Limb (tissue), 2 donors: ENCODE measurements around the gene RSPO4.
"Not testable (repeated sequence)": the region's sequence is repeated elsewhere in the genome, so short reads cannot be mapped to it uniquely, and the experiment has no call there.

Experiments used
- DNase-seq, 2 donors: peaks; one replicate each; pipeline ENCODE4 v3.0.0-alpha.2; 2016; ENCODE audit errors: extremely low spot score in 2 of 2

The RSPO4 gene

DNA sequence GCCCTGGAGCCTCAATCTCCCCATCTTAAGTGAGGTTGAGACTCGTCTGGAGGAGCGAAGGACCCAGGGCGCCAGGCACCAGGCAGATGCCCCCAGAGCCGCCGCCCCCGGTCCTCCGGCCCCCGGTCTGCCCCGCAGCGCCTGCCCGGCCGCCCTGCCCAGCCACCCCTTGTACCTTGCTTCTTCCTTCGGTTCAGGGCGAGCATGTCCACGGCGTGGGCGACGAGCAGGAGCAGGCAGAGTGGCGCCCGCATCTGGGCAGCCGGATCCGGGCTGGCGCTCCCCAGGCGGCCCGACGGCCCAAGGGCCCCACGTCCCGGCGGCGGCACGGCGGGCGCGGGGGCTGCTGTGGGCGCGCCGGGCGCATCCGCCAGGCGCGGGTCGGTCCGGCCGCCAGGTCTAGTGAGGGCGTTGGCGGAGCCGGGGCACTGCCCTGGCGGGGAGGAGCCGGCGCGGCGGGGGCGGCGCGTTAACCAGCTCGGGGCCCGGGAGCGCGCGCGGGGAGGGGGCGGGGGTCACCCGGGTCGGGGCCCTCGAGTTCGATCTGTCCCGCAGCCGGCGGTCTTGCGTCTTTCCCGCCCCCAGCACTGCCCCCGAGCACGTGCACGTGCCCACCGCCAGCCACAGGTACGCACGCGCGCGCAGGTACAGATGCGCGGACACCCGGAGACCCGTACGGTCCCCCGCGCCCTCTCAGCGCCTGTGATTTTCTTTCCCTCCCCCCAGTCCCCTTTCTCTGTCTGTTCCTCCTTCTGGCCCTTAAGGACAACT lies at the start of gene RSPO4:
TSS of gene RSPO4 (minus strand) at position 401 of the 771 bp plus-strand sequence. CDS start at position 254, 147 bp downstream.
- DNase-seq, result peak in 1 of 2 donors; percentile 42

DNA sequence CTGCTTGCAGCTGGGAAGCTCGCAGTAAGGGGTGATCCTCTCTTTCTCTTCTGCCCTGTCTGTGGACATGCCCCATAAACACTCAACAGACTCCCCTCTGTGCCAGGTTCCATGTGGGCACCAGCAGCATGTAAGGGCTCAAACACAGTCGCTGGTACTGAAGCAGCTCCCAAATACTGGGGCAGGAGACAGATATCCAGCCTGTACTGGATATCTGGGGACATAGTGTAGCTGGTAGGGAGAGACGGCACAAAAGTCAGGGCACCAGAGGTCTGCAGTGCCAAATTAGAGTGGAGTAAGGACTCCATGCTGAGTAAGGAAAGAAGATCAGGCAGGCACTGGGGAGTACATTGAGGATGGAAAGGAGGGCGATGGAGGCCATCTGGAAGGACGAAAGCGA lies 48.3 kb upstream of the RSPO4 start:
- no peak for DNase-seq

- no peak for DNase-seq
These were observed 43.8 kb upstream of the RSPO4 start for GRCh38 chr20:1045860-1046418.

- DNase-seq, result no peak
These were observed 39.8 kb upstream of the RSPO4 start for GRCh38 chr20:1041845-1042390.

DNA sequence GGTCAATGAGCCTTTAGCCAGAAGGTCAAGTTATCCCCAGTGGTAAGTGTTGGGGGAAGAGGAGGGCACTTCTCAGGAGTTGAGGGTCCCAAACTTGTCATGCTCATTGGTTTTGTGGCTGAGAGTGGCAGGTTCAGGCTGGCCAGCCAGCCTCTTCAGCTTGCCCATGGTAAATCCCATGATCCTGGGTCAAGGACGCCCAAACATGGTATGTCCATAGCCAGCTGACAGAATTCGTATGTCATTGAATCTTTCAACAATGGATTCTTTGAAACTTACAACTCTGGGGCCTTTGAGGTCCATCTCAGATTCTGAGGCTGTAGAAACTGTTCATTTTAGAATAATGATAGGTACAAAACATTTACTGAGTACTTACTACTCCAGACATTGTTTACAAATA lies 36.1 kb upstream of the RSPO4 start:
- no peak for DNase-seq

DNA sequence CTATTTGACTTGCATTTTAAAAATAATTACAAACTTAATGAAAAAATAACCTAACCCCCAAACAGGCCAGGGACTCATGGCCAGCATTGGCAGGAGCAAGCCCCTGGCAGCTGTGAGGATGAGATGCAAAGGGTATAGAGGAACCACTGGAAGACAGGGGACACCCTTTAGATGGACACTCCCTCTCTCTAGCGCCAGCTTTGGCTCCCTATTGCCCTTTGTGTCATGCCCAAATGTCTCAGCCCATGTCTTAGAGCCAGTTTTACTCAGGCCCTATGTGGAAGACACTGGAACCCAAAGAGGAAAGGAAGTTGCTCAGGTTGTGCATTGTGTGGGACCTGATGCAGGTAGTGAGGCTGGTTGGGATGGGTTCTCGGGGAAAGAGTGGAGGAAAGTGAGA lies 34.9 kb upstream of the RSPO4 start:
- DNase-seq, result no peak

GRCh38 chr20:1035466-1035865 lies 33.4 kb upstream of the RSPO4 start:
- no peak for DNase-seq

DNA sequence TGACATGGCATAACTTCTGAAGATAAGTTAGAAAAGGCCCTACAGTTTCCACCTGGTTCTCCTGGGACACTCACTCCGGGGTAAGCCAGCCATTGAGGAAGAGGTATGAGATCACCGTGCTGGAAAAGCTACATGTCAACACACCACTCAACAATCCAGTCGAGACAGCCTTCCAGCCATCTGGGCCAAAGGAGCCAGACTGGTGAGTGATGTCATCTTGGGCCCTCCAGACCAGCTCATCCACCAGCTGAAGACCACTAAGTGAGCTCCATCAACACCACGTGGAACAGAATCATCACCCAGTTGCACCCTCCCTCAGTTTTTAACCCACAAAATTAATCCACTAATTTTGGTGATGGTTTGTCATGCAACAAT lies 32.3 kb upstream of the RSPO4 start:
- no peak for DNase-seq

DNA sequence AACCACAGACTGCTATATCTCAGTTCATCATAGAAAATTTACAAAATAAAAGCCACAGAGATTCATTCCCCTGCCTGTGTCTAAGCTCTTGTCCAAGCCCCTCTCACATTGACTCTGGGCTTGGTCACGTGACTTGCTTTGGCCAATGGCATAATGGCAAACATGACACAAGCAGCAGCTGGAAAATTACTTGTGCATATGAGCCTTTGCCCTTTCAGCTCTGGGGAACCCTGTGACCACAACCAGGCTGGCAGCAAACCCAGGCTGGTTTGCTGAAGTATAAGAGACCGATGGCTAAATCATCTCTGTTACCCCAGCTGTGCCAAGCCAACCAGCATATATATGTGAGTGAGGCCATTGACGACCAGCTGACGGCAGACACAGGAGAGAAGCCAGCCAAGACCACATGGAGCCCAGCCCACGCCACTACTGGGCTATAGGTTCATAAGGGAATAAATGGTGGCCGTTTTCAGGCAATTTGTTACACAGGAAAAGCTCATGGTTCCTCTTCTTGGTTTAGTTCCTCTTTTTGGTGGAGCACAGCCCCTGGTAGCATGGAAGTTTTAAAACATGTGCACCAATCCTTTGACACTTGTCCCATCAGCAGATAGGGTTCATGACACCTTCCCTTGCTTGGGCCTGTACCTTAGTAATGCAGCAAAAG lies 31.8 kb upstream of the RSPO4 start:
- DNase-seq, result no peak

GRCh38 chr20:1029980-1030379 lies 27.9 kb upstream of the RSPO4 start:
- no peak for DNase-seq

DNA sequence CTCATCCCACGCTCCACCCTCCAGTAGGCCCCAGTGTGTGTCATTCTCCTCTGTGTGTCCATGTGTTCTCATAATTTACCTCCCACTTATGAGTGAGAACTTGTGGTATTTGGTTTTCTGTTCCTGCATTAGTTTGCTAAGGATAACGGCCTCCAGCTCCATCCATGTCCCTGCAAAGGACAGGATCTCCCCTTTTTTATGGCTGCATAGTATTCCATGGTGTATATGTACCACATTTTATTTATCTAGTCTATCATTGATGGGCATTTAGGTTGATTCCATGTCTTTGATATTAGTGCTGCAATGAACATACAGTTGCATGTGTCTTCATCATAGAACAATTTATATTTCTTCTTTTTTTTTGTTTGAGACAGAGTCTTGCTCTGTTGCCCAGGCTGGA lies 24.1 kb upstream of the RSPO4 start:
- not testable (repeated sequence) for DNase-seq

GRCh38 chr20:1022871-1023270 lies 20.8 kb upstream of the RSPO4 start:
- DNase-seq, result no peak

DNA sequence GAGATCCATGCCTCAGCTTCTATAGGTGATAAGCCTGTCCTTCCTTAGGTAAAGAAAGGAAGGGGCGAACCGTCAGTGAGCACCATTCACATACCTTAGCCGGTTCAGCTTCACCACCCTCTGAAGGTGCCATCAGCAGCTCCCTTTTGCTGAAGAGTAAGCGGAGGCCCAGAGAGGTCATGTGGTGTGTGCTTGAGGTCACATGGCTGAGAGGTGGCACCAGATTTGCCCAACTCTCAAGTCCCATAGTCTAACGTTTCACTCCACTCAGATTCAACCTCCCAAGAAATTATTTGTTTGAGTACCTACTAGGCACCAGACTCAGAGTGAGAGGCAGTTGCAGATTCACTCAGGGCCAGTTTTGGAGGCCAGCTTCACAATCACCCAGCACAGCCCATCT lies 18.5 kb upstream of the RSPO4 start:
- no peak for DNase-seq

DNA sequence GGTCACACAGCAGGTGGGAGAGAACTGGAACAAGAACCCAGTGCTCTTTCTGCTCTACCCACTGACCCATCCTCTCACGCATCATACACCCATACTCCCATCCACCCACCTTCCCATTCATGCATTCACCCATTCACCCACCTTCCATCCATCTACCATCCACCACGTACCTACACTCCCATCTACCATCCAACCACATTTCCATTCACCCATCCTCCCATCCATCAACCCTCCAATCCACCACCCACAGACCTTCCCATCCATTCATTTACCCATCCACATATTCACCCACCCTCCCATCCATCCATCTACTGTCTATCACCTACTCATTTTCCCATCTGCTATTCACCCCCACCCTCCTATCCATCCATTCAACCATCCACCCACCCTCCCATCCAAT lies 17.2 kb upstream of the RSPO4 start:
- no peak for DNase-seq

- no peak for DNase-seq
These were observed 15.6 kb upstream of the RSPO4 start for GRCh38 chr20:1017677-1018076.

DNA sequence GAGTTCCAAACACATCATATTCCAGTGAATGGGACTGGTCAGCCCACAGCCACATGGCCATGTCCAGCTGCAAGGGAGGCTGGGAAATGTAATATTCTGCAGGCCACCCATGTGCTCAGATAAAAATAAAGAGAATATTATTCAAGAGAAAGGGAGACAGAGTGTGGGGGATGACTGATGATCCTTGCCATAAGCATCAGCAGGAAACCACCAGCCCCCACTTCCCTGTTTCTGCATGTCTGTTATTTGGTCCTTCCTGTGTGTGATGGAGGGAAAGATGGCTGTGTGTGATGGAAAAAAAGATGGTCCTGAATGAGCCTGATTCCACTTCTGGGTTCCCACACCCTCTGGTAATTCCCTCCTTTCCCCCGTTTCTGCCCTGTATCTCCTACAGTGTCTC lies 13.1 kb upstream of the RSPO4 start:
- DNase-seq, result no peak

DNA sequence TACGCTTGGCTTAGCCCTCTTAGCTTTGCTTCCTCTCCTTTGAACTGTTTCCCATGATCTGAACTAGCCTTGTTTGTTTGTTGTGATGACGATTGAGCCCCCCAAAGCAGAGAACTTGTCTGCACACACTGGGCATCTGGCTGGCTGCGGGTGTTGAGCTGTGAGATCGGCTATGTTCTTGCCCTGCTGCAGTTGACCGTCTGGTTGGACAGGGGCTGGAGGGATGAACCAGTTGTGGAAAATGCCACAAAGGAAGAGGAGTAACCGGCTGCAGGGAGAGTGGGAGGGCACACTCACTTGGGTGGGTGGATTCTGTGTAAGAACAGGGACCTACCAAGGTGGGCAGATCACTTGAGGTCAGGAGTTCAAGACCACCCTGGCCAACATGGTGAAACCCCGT lies 12.4 kb upstream of the RSPO4 start:
- DNase-seq, result no peak

GRCh38 chr20:1013566-1014340 lies 11.6 kb upstream of the RSPO4 start:
- no peak for DNase-seq

DNA sequence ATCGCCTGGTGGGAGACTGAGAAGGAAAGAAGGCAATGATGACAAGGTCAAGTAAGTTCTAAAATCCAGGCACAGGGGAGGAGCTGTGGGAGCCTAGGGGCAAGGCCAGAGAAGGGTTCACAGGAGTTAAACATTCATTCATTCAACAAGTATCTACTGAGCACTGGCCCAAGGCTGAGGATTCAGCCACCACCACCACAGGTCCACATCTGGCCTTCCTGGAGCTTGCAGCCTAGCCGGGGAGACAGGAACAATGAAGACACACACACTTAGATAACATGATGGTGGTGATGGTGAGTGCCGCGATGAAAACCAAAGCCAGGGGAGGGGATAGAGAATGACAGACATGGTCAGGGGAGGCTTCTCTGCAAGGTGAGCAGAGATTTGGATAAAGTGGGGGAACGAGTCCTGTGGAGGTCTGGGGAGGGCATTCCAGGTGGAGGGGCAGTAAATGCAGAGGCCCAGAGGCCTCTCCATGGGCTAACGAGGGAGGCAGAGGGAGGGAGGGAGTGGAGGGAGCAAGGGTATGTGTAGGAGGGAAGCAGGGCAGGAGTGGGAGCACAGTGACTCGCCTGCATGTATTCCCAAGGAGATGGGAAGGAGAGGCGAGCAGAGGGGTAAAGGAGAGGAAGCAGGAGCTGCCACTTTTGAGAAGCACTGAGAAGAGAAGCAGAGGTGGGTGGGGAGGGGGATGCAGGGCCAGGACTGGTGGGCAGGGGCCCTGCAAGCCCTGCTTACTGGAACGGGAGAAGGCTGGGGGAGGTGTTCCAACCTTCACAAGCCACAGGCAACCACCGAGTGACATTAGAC lies 10.5 kb upstream of the RSPO4 start:
- no peak for DNase-seq

DNA sequence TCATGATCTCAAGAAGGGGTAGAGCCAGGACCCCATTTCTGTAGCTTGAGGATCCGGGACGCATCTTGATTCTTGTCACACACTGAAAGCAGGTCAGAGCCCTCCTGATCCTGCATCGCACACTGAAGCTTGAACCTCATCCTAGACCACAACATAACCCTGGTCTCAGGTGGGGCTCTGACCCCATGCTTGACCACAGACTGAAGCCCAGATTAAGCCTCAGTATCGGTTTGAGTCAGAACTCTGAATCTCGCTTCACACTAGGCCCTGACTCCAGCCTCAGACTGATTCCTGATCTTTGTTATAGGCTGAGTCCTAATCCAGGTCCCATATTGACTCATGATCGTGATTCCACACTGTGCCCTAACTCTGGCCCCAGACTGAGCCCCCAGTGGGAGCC lies 8.5 kb upstream of the RSPO4 start:
- DNase-seq, result no peak

GRCh38 chr20:1005452-1006027 lies 3.4 kb upstream of the RSPO4 start:
- DNase-seq, result peak in 1 of 2 donors; percentile 49
